Fibroblast of skin of left biceps (primary cell): Measurements from ENCODE around the gene SRRD.
"Not testable (repeated sequence)": the region's sequence is repeated elsewhere in the genome, so short reads cannot be mapped to it uniquely, and the experiment has no call there.

Source experiments
- DNase-seq, 2 experiments: peaks; one replicate each; pipeline ENCODE4 v3.0.0-alpha.2; 2013; ENCODE audit warnings: low read depth in 2 of 2

Gene SRRD

DNA sequence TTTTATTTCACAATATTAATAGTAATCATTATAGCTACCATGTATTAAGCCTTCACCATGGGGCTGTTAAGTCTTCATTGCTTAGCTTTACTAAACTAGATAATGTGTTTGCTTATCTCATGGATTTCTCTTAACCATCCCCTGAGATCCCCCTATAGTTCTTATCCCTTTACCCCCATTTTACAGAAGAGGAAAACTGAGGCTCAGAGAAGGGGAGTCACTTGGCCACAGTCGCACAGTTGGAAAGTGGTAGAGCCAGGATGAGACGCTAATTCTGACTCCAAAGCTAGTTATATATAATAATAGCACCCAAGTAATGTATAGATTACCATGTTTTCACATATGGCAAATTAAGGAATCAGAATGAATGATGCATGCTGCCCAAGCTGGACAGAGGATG lies 38.3 kb downstream of the SRRD start:
- DNase-seq: no peak

DNA sequence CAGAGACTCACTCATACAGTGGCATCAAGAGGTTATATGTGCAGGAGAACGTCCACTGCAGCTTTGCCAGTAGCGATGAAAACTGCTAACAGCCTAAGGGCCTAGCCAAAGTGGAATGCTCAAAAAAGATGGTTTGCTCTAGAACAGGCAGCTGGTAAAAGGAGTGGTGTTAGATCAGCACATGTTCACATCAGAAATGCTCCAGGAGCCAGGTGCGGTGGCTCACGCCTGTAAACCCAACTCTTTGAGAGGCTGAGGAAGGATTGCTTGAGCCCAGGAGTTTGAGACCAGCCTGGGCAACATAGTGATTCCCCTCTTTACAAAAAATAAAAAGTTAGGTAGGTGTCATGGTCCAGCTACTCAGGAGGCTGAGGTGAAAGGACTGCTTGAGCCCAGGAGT lies 38.9 kb downstream of the SRRD start:
- DNase-seq: no peak

DNA sequence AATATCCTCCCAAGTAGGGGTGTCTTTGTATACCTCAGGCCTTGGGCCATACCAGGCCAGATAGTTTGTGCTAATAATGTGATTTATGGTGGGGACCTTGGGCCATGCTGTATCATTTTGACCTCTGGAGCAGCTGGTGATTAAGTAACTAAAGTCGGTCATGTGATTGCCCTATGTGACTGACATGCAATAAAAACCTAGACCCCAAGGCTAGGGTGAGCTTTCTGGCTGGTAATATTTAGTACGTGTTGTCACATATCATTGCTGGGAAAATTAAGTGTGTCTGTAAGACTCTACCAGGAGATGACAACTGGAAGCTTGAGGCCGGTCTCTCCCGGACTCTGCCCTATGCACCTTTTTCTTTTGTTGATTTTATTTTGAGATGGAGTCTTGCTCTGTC lies 41.2 kb downstream of the SRRD start:
- no peak for DNase-seq

DNA sequence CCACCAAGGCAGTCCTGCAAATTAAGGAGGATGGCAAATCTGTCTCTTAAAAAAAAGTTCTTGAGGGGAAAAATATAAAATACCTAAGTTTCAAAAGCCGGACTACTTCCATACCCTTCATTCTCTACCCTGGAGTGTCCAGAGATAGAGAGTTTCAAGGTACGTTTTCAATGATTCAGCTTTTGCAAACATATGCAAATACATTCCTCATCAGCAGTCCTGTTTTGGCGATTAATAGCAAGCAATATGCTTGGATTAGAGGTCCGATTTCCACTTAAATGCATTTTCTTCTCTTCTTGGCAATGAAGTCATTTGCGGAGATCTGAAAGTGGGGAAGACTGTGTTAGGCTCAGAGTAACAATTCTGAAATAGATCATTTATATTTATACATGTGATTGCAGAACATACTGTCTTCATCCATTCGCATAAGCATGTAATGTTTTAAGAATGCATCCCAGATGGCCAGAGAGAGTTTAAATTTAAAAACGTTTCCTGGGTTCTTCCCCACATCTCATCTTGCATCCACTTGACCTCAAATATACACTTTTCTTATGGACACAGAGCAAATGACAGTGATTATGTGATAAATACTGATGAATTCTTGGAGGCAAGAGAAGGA lies 42.4 kb downstream of the SRRD start:
- DNase-seq: no peak

DNA sequence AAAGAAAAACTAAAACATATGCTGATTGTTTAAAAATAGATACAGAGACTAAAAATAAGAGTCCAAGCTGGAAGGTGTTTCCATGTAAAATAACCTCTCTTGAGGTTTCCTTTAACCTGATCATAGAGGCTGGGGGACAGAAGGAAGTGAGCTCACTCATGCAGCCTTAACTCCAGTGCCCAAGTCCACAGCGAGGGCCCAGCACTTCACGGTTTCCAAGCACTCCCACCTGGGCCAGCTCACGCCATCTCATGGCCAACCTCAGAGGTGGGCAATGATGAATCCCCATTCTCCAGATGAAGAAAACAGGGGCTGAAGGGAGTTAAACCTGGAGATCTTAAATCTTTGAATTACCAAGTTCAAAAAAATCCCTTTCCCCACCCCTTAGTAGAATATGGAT lies 43.5 kb downstream of the SRRD start:
- no peak for DNase-seq

DNA sequence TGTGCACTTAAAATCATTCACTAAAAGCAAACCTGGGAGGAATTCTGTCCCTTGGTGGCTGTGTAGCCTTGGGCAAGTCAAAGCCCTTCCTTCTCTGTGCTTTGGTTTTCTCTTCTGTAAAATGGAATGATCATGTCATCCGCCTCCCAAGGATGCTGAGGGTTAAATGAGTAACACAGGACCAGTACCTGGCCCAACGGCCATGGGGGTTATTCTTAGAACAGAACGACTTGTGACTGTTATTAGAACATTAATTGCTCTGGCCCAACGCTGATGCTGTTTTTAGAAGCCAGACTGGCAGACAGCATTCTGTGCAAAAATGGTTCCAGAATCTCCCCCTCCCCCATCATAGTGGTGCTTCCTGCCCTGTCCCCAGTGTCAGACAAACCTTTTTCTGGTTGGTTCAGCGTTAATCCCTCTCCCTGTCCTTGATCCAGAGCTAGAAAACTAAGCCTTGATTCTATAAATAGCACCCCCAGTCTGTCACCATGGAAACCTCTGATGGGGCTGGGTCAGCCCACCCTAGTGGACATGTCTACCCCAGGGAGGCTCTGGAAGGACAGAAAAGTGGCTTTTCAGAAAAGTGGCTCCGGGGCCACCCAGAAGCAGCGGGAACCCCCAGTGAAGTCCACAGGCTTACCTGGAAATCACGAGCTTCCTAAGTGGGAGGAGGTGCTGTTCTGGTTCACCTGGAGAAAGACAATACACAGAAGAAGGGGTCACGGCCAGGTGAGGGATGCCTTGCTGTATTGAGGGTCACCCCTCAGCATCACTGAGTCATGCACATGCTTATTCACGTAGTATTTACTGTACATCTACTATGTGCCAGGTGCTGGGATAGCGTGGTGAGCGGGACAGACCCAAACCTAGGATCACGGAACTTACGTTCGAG lies 44.1 kb downstream of the SRRD start:
- no peak for DNase-seq

DNA sequence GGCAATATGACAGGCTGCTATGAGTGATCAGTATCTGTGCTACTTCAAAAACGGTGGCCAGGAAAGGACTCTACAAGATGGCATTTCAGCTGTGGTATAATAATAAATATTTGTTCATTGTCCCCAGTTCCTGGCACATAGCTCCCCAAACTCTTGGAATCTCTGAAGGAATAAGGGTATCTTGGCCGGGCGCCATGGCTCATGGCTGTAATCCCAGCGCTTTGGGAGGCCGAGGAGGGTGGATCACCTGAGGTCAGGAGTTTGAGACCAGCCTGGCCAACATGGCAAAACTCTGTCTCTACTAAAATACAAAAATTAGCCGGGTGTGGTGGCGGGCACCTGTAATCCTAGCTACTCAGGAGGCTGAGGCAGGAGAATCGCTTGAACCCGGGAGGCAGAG lies 44.8 kb downstream of the SRRD start:
- DNase-seq: not testable (repeated sequence)

DNA sequence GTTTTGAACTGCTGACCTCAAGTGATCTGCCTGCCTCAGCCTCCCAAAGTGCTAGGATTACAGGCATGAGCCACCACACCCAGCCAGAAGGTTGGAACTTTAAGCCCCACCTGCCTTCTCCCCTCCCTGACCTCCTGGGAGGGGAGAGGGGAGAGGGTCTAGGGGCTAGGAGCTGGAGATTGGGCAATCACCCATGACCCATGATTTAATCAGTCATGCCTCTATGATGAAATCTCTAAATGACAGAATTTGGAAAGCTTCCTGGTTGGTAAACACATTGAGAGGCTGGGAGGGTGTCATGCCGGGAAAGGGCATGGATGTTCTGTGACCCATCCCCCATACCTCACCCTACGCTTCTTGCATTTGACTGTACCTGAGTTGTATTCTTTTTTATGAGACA lies 45.7 kb downstream of the SRRD start:
- no peak for DNase-seq

DNA sequence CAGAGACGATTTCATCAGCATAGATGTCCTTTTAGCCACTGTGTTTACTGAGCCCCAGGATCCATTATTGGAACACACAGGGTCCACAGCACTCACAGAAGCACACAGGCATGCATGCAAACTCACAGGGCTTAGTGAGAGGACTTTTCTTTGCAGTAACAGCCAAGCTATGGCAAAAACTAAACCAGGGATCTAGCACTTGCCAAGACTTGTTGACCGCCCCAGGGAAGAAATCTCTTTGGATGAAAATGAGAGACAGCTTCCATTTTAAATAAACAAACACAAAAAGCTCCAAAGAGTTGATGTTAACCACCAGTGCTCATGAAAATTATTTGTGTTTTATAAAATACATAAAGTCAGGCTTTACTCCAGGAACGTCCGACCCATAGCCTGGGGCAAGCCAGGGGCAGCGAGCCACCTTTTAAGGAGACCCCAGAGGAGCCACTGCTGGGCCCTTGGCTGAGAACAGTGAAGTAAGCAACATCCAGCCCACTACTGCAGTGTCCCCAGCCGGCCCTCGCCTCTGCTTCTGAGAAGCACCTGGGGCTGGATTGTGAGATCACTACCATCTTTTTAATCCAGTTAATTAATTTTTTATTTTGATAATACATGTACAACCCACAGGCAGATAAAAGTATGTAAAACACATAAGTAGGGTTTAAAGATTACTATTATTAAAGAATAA lies 50.6 kb downstream of the SRRD start:
- no peak for DNase-seq

DNA sequence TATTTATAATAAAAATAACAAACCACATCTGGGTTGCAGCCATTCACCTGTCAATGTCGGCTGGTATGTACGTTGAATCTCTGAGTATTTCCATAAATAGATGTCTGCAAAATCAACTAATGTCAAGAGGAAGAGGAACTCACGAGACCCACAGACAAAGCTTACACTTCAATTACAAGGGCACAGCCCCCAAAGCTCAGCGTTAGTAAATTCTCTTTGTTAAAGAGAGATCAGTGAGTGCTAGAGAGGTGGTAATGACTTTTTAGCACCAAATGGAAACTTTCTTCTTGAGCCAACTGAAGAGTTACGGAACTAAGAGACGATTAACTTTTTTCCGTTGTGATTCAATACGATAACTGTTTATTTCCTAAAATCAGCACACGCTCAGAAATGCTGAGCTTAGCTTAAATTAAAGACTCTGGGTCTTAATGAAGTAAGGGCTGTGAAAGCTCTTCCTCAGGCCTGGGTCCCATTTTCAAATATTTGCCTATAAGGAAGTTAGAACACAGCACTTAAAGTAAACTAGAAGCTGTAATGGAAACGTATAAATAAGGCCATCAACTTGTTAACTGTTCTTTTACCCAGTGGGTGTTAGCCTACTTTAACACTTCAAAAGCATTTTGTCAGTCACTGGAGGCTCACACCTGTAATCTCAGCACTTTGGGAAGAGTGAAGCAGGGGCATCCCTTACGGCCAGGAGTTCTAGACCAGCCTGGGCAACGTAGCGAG lies 51.4 kb downstream of the SRRD start:
- DNase-seq: no peak

DNA sequence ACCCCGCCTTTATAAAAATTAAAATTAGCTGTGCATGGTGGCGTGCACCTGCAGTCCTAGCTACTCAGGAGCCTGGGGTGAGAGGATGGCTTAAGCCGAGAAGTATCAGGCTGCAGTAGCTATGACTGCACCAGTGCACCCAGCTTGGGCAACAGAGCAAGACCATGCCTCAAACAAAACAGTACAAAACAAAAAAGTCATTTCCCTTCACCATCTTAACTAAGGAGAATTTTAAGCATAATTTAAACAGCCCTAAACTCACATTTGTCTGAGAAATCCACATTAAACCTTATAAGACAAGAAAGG lies 51.9 kb downstream of the SRRD start:
- DNase-seq: no peak

DNA sequence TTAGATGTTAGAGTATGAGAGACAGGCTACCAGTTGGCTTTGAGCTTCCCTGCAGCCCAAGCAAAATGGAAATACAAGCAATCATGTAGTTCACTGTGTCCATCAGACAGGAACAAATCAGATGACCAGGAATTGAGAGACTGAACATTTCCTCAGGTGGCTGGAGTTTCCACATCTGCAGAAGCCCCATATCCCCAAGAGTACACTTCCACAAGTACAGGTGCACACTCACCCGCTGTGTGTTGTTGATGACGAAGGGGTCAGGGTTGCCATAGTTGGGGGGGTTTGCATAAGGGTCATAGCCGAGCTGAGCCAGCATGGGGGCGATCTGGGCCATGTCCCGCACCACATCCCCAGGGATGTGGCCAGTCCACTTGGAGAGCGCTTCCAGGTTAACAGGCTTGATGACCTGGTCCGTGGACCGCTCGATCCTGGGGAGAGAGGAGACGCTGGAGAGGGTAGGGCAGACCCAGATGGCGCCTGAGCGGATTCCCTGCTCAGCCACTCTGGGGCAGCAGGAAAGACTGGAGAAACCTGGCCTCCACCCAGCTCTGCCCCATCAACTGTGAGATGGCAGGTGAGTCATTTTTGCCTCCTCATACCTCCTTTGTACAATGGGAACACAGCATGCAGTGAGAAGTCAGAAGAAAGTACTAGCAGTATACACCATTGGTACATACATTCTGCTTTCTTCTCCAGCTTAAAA lies 52.5 kb downstream of the SRRD start:
- DNase-seq: no peak

DNA sequence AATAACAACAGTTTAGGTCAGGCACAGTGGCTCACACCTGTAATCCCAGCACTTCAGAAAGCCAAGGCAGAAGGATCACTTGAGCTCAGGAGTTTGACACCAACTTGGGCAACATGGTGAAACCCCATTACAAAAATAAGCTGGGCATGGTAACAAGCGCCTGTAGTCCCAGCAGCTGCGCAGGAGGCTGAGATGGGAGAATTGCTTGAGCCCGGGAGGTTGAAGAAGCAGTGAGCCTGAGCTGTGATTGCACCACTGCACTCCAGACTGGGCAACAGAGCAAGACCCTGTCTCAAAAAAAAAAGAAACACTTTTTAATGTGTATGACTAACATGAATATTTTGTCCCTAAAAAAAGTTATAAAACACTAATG lies 53.1 kb downstream of the SRRD start:
- DNase-seq: no peak

DNA sequence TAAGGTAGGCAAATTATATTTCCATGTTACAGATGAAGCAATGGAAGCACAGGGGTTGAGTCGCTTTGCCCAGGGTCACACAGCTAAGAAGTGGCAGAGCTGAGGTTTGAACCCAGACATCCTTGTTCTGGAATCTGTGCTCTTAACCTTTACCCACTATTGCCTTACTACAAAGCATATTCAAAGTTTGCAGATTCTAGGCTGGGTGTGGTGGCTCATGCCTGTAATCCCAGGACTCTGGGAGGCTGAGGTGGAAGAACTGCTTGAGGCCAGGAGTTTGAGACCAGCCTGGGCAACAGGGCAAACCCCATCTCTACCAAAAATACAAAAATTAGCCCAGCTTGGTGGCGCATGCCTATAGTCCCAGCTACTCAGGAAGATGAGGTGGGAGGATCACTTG lies 56.4 kb downstream of the SRRD start:
- no peak for DNase-seq

DNA sequence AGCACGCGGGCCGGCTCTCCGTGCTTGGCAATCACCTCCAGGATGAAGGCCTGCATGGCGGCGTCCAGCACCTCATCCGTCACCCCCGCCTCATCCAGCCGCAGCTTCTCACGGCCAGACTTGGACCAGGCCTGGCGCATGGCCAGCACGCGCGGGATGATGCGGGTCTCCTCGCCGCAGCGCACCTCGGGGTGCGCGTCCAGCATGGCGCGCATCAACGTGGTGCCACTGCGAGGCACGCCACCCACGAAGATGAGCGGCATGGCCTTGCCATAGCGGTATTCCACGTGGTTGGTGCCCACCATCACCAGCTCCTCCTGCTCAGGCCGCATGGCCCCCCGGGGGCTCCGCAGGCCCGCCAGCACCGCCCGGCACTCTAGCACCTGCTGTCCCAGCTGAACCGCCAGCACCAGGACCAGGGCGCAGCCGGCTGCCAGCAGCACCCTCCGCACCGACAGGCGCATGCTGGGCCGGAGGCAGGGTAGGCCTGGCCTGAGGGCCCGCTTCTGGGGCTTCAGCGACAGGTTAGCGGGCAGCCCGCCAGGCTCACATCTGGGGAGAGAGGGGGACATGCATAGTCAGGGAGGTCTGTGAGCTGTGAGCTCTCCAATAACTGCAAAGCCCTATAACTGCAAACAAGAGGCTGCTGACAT lies 57.6 kb downstream of the SRRD start:
- no peak for DNase-seq

DNA sequence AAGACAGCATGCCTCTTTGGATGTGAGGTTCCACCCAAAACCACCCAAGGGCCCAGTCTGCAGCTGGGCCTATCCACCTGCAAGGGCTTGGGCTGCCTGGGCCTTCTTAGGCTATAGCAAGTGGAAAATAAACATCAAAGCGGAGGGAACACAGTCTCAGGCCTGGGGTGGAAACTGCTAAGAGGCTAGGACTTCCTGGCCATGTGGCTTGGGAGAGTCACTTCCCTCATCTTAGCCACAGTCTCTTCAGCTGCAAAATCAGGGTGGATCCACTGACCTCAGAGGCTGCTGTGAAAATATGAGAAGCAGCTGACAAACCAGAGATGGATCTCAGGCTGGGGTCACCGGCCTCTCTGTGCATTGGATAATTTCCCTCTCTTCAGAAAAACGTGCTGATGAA lies 59.2 kb downstream of the SRRD start:
- DNase-seq: no peak
